Aorta (tissue), 5 donors: ENCODE results near the gene LTA. TPM values are rescaled to one million over a fixed set of nuclear protein-coding genes. Genes with fewer than 3 reads are reported as not detected.
"Not testable (repeated sequence)": the region's sequence is repeated elsewhere in the genome, so short reads cannot be mapped to it uniquely, and the experiment has no call there.

Experiments
- ATAC-seq: fragments of 200-7000 bp; cut with Tn5 transposase; one replicate; pipeline ENCODE4 v1.9.1; 2022; ENCODE audit warnings: moderate library complexity; ENCODE audit not compliant: low FRiP score
- DNase-seq, 2 donors: peaks; one replicate each; pipeline ENCODE4 v3.0.0-alpha.2; 2020
- H3K27ac ChIP-seq, 2 donors: one replicate each; pipeline ENCODE4 v1.5.1; 2013; ENCODE audit warnings: low read length in 2 of 2, mild to moderate bottlenecking in 2 of 2, moderate library complexity in 2 of 2, control low read depth in 1 of 2, inconsistent platforms in 1 of 2, low read depth in 1 of 2
- H3K27me3 ChIP-seq, 2 donors: one replicate each; pipeline ENCODE4 v1.6.1; 2013; ENCODE audit warnings: control low read depth in 1 of 2, low read length in 1 of 2, mild to moderate bottlenecking in 1 of 2, moderate library complexity in 1 of 2; ENCODE audit not compliant: insufficient read depth in 2 of 2, control insufficient read depth in 1 of 2
- H3K36me3 ChIP-seq, 2 donors: one replicate each; pipeline ENCODE4 v1.6.1; 2013; ENCODE audit warnings: control low read depth in 1 of 2, low read length in 1 of 2, mild to moderate bottlenecking in 1 of 2; ENCODE audit not compliant: insufficient read depth in 2 of 2, control insufficient read depth in 1 of 2
- H3K4me1 ChIP-seq, 2 donors: one replicate each; pipeline ENCODE4 v1.6.1; 2013; ENCODE audit warnings: low read length in 2 of 2, control low read depth in 1 of 2, mild to moderate bottlenecking in 1 of 2, moderate library complexity in 1 of 2; ENCODE audit not compliant: insufficient read depth in 2 of 2, control insufficient read depth in 1 of 2
- H3K4me3 ChIP-seq, 2 donors: one replicate each; pipeline ENCODE4 v1.5.1; 2013; ENCODE audit warnings: low read length in 2 of 2, control low read depth in 1 of 2, mild to moderate bottlenecking in 1 of 2
- H3K9me3 ChIP-seq: one replicate; pipeline ENCODE4 v1.6.1; 2013; ENCODE audit warnings: mild to moderate bottlenecking, low read length; ENCODE audit not compliant: control insufficient read depth
- WGBS, 2 donors: extraction: QIAGEN DNeasy Blood & Tissue Kit; methylation state at CpG; one replicate each; pipeline ENCODE4 v1.1.7; 2013; 5-methylcytosine and 5-hydroxymethylcytosine counted together
- intact Hi-C, 2 donors: fragments of 100-400 bp; cut with DNase I; formaldehyde crosslinking; loops; one replicate each; pipeline versions ENCODE4 v1.14.2 to v1.15.0; 2022
- polyA plus RNA-seq, 2 donors: library from polyadenylated mRNA; stranded (reverse); fragments of 200-250 nt; gene quantifications; one replicate each; pipeline ENCODE4 v1.2.3, GENCODE V29; 2013
- total RNA-seq, 2 donors: library from RNA; stranded (reverse); fragmentation: NEBNext Ultra II Directional; extraction: Animal tissue kit (Norgen Biotek cat#: 25700); gene quantifications; one replicate each; pipeline ENCODE4 v1.2.1, GENCODE V29; 2021
- donor health status: healthy with polysubstance abuse.
- donor health status: Bipolar disorder and iron deficiency.
- donor health status: DM: no; HTN: no; CAD: no.
- donor health status: DM: no; HTN: no; CAD: no.
- donor health status: DM: yes; HTN: yes; CAD: no.

The LTA gene
- total and polyA plus RNA-seq, 4 donors, result 0.18 TPM; not detected in 3

DNA sequence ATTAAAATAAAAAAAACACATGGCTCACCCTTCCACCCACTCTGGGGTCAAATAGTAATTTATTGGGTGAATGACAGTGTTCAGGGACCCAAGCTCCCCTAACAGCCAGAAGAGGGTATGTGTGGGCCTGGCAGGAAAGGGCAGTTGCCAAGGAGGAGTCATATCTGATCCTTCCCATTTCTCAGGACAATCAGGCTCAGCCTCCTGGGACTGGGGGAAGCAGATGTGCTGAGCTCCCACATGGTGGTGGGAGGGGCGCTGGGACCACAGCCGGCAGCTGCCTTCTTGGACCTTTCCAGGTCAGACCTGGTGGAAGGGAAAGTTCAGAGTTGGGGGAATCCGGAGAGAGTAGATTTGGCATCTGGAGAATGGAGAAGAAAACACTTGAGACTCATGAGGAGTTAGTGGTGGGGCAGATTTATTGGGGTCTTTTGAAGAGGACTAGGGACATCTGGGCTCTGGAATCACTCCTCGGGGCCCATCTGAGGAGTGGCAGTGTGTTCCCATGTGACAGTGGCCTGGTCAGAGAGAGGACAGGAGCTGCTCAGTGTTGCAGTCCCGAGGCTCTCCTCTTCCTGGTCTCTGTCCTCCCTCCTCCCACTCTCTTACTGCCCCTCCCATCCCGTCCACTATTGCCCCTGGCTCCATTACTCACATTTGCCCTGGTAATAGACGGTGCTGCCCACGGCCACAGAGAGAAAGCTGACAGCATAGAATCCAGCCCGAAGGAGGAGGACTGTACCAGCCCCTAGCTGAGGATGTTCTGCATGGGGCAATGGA is 17.0 kb downstream of the LTA start:
- H3K4me1 ChIP-seq, result no peaks in the 10 kb centered on the region
- H3K27me3 ChIP-seq, result no peaks in the 10 kb centered on the region
- no peak overlapping the region for H3K27ac ChIP-seq
- DNase-seq (no peak), ATAC-seq (no peak)
- H3K36me3 ChIP-seq, result no peaks in the 10 kb centered on the region
- 48 to 57% methylated on average over 9 of the region's 9 CpGs for WGBS, 2 donors
- H3K4me3 ChIP-seq, result no peak overlapping the region
- no peaks in the 10 kb centered on the region for H3K9me3 ChIP-seq
- intact Hi-C loops, result no loop called here

GRCh38 chr6:31590691-31591090 is 18.6 kb downstream of the LTA start:
- intact Hi-C loops, H3K9me3 ChIP-seq, H3K36me3 ChIP-seq, H3K4me1 ChIP-seq, DNase-seq, H3K4me3 ChIP-seq, ATAC-seq, H3K27ac ChIP-seq, H3K27me3 ChIP-seq: not testable (repeated sequence)
- 89% methylated on average over 5 of the region's 5 CpGs for WGBS, 2 donors

- no peak overlapping the region for H3K4me3 ChIP-seq
- intact Hi-C loops, result no loop called here
- no peaks in the 10 kb centered on the region for H3K4me1 ChIP-seq
- no peaks in the 10 kb centered on the region for H3K9me3 ChIP-seq
- H3K27ac ChIP-seq, result no peak overlapping the region
- ATAC-seq (no peak), DNase-seq (no peak)
- H3K27me3 ChIP-seq, result no peaks in the 10 kb centered on the region
- no peaks in the 10 kb centered on the region for H3K36me3 ChIP-seq
- 87 to 88% methylated on average over 7 of the region's 7 CpGs for WGBS, 2 donors
These were observed 20.3 kb downstream of the LTA start for GRCh38 chr6:31592396-31592771.

DNA sequence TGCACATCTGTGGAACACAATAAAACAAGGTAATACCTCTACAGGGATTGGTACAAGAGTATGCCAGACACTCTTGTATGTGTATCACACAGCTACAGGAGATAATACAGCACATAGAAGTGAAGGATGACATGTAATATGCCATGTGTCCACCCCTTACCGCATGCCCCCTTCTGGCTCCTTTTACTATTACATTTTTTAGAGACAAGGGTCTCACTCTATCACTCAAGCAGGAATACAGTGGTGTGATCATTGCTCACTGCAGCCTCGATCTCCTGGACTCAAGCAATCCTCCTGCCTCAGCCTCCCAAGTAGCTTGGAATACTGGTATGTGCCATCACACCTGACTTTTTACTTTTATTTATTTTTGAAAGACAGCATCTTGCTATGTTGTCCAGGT is 24.9 kb downstream of the LTA start:
- Histone ChIP-seq H3K4me3 (no peak overlapping the region), H3K36me3 (no peaks in the 10 kb centered on the region), H3K27ac (no peak overlapping the region), H3K9me3 (no peaks in the 10 kb centered on the region), H3K27me3 (no peaks in the 10 kb centered on the region), H3K4me1 (no peaks in the 10 kb centered on the region)
- ATAC-seq (peak; percentile 56), DNase-seq (no peak)
- WGBS, 2 donors, result 33 to 37% methylated on average over 2 of the region's 2 CpGs
- intact Hi-C loops, result loop anchor here in 1 of 2 donors (5.0 kb wide), 1 partner anchor 100 kb away; the partner anchor contains the start of gene MICB

DNA sequence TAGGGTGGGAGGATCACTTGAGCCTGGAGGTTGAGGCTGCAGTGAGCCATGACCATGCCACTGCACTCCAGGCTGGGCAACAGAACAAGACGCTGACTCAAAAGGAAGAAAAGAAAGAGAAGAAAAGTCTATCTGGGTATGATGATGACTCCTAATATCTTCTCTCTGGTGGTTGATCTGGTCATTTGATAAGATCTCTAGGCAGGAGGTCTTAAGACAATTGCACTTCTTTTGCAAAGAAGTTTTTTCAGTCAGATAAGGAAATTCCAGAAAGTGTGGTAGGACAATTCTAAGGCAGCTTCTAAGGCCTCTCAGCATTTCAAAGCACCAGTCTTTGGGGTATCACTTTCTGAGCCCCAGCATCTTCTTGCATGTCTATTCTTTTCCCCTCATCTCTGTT is 35.2 kb downstream of the LTA start:
- Histone ChIP-seq H3K36me3 (no peaks in the 10 kb centered on the region), H3K27ac (no peak overlapping the region), H3K9me3 (no peaks in the 10 kb centered on the region), H3K4me1 (no peaks in the 10 kb centered on the region), H3K4me3 (no peak overlapping the region), H3K27me3 (no peaks in the 10 kb centered on the region)
- ATAC-seq (no peak), DNase-seq (no peak)
- WGBS, 2 donors, result 90 to 93% methylated on average over 1 of the region's 1 CpG
- intact Hi-C loops, result no loop called here

- 68 to 74% methylated on average over 8 of the region's 8 CpGs for WGBS, 2 donors
These were observed 37.7 kb downstream of the LTA start for GRCh38 chr6:31609519-31610406.

GRCh38 chr6:31610968-31611367 is 38.9 kb downstream of the LTA start:
- DNase-seq (no peak), ATAC-seq (no peak)
- intact Hi-C loops, result no loop called here
- H3K9me3 ChIP-seq, result no peaks in the 10 kb centered on the region
- H3K36me3 ChIP-seq, result no peaks in the 10 kb centered on the region
- H3K27me3 ChIP-seq, result no peaks in the 10 kb centered on the region
- no peak overlapping the region for H3K4me3 ChIP-seq
- 69 to 79% methylated on average over 4 of the region's 4 CpGs for WGBS, 2 donors
- no peaks in the 10 kb centered on the region for H3K4me1 ChIP-seq
- no peak overlapping the region for H3K27ac ChIP-seq

More at GRCh38 chr6:31609519-31610406, 37.7 kb downstream of the LTA start:
- no peak for DNase-seq
- Histone ChIP-seq H3K4me1 (no peaks in the 10 kb centered on the region), H3K27me3 (no peaks in the 10 kb centered on the region), H3K4me3 (no peak overlapping the region), H3K9me3 (no peaks in the 10 kb centered on the region), H3K27ac (no peak overlapping the region), H3K36me3 (no peaks in the 10 kb centered on the region)
- intact Hi-C loops, result no loop called here
- ATAC-seq, result no peak

- Histone ChIP-seq H3K36me3 (no peaks in the 10 kb centered on the region), H3K9me3 (no peaks in the 10 kb centered on the region), H3K27ac (no peak overlapping the region), H3K4me3 (no peak overlapping the region), H3K27me3 (no peaks in the 10 kb centered on the region), H3K4me1 (no peaks in the 10 kb centered on the region)
- no peak for DNase-seq
- intact Hi-C loops, result no loop called here
- ATAC-seq, result no peak
- WGBS, 2 donors, result 72 to 74% methylated on average over 8 of the region's 8 CpGs
These were observed 42.1 kb downstream of the LTA start for GRCh38 chr6:31614075-31614619.
